Right cardiac atrium (tissue), 5 donors: ENCODE results near the gene NXT1. TPM values are rescaled to one million over a fixed set of nuclear protein-coding genes. Genes with fewer than 3 reads are reported as not detected.

Experiments
- ATAC-seq, 2 donors: fragments of 200-7000 bp; cut with Tn5 transposase; one replicate each; pipeline versions ENCODE4 v1.8.0 to v1.9.1; 2020; ENCODE audit warnings: moderate library complexity in 2 of 2, mild to moderate bottlenecking in 1 of 2
- DNase-seq, 3 donors: peaks; one replicate each; pipeline ENCODE4 v3.0.0-alpha.2; 2020
- H3K27ac ChIP-seq: one replicate; pipeline ENCODE4 v1.5.1; 2013; ENCODE audit warnings: mild to moderate bottlenecking, low read length, control low read depth, moderate library complexity
- H3K27me3 ChIP-seq: one replicate; pipeline ENCODE4 v1.6.1; 2013; ENCODE audit not compliant: control insufficient read depth, insufficient read depth
- H3K4me1 ChIP-seq: one replicate; pipeline ENCODE4 v1.6.1; 2013; ENCODE audit warnings: low read length; ENCODE audit not compliant: control insufficient read depth, insufficient read depth
- H3K4me3 ChIP-seq: one replicate; pipeline ENCODE4 v1.5.1; 2013; ENCODE audit warnings: low read length, control low read depth
- H3K9me3 ChIP-seq: one replicate; pipeline ENCODE4 v1.6.1; 2013; ENCODE audit warnings: low read length; ENCODE audit not compliant: control insufficient read depth
- WGBS: extraction: QIAGEN DNeasy Blood & Tissue Kit; methylation state at CpG from one replicate; pipeline ENCODE4 v1.1.7; 2013; 5-methylcytosine and 5-hydroxymethylcytosine counted together
- intact Hi-C, 4 donors: fragments of 100-400 bp; cut with DNase I; formaldehyde crosslinking; loops; one replicate each; pipeline versions ENCODE4 v1.11.0 to v1.14.0; 2022 to 2023
- polyA plus RNA-seq: library from polyadenylated mRNA; stranded (reverse); fragments of 200-250 nt; gene quantifications from one replicate; pipeline ENCODE4 v1.2.3, GENCODE V29; 2013
- total RNA-seq, 4 donors: library from RNA; stranded (reverse); fragmentation: NEBNext Ultra II Directional; extraction: Animal tissue kit (Norgen Biotek cat#: 25700); gene quantifications; one replicate each; pipeline ENCODE4 v1.2.1, GENCODE V29; 2021
- donor health status: healthy with polysubstance abuse.
- donor health status: DM: no; HTN: yes; CAD: no.
- donor health status: DM: no; HTN: no; CAD: no.
- donor health status: DM: no; HTN: yes; CAD: no; lungs with severe emphysema.
- donor health status: DM: yes; HTN: yes; CAD: no.

The NXT1 gene
- total and polyA plus RNA-seq, 5 donors = 7.4 to 16.9 (median 8.9) TPM

DNA sequence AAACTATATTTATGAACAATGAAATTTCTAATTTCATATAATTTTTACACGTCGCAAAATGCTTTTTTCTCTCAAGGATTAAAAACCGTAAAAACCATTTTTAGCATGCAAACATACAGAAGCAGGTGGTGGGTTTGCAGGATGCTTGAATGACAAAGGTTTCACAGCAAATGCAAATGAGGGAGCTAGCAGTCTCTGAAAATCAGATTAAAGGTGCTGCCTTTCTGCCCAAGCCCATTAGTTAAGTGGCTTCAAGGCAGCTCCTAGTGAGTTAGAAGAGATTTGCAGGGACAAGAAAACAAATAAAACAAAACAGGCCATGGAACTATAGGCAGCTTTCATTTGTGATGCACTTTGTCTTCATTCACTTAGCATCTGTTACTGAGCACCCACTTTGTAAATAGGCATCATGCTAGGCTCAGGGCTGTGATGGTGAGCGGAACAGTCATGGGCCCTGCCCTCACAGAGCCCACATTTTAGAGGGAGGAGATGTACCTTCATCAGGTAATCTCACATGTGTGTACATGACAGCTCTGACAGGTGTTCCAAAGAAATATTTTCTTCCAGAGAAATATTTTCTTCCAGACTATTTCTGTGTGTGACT is 41.2 kb downstream of the NXT1 start:
- ATAC-seq = no peak
- intact Hi-C loops = no loop called here
- Histone ChIP-seq H3K9me3 (no peaks in the 10 kb centered on the region), H3K4me1 (no peaks in the 10 kb centered on the region), H3K4me3 (no peak overlapping the region), H3K27ac (no peak overlapping the region), H3K27me3 (no peaks in the 10 kb centered on the region)
- 96% methylated on average over 4 of the region's 4 CpGs for WGBS
- DNase-seq = no peak

DNA sequence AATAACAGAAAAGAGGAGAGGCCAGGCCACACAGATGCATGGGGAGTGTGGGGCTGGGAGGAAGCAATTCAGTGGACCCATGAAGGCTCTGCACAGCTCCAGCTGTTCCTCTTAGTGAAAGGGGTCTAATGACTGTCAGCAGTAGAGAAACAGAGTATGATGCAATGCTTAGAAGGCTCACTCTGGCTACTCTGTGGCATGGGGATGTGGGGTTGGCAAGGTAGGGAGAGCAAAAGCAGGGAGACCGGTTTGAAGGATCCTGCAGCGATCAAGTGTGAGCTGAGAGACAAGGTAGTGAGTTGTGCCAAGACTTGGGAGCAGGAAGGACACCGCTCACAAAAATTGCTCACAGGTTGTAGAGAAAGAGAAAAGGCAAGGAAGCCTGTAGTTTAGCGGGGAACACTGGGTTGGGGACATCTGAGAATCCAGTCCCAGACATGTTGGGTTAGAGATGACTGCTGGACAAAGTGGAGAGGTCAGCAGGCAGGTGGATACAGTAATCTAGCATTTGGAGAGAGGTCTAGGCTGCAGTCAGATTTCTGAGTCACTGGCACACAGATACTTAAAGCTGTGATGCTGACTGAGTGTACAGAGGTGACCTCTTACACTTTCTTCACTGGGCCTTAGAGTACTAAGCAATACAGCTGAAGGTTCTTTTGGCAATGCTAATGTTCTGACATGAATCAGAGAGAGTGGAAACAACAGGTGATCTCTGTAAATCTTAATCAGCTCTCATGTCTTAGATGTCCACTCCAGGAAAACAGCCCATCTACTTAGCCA is 43.6 kb downstream of the NXT1 start:
- no peak overlapping the region for H3K4me3 ChIP-seq
- no peaks in the 10 kb centered on the region for H3K27me3 ChIP-seq
- DNase-seq (no peak), ATAC-seq (no peak)
- H3K9me3 ChIP-seq = no peaks in the 10 kb centered on the region
- no peaks in the 10 kb centered on the region for H3K4me1 ChIP-seq
- intact Hi-C loops = no loop called here
- WGBS = 96% methylated on average over 4 of the region's 4 CpGs
- no peak overlapping the region for H3K27ac ChIP-seq

DNA sequence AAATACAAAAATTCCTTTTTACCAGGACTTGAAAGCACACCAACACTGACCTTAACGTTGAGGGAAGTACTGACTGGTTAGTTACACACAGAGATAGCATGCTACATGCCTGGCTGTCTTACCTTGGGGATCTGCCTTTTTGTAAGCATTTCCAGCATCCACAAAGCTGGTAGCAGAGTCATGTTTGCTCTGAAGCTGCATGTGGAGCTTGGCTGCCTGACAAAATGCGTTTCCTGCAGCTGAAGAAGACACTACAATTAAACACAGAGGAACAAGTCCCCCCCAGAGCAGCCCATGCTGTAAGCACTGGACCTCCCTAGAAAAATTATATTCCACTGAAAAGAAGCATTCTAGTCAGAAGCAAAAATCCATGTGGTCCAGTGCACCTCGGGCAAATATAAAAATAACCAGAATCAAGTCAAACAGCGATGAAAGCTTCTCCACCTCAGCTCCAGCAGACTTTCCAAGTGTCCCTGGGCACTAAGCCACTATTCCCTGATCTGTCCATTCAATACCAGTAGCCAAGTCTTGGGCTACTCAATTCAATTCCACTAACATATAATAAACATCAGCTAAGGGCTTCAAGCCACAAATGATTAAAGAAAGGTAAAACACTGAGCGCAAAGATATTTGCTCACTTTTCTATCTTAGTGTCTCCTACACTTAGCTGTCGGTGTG is 46.5 kb downstream of the NXT1 start:
- WGBS = 49% methylated on average over 6 of the region's 6 CpGs
- ATAC-seq = peak in 1 of 2 donors; percentile 42
- DNase-seq = no peak
- Histone ChIP-seq H3K27ac (no peak overlapping the region), H3K4me3 (no peak overlapping the region), H3K27me3 (no peaks in the 10 kb centered on the region), H3K9me3 (no peaks in the 10 kb centered on the region), H3K4me1 (peaks cover 3% of the 10 kb centered on the region)
- intact Hi-C loops = no loop called here

GRCh38 chr20:23397961-23398360 is 47.4 kb downstream of the NXT1 start:
- H3K4me1 ChIP-seq = peaks cover 3% of the 10 kb centered on the region
- DNase-seq (no peak), ATAC-seq (peak; percentile 51 to 89)
- 57% methylated on average over 2 of the region's 2 CpGs for WGBS
- H3K27ac ChIP-seq = peak overlapping the region; percentile 39
- H3K4me3 ChIP-seq = no peak overlapping the region
- intact Hi-C loops = no loop called here
- H3K27me3 ChIP-seq = no peaks in the 10 kb centered on the region
- no peaks in the 10 kb centered on the region for H3K9me3 ChIP-seq

DNA sequence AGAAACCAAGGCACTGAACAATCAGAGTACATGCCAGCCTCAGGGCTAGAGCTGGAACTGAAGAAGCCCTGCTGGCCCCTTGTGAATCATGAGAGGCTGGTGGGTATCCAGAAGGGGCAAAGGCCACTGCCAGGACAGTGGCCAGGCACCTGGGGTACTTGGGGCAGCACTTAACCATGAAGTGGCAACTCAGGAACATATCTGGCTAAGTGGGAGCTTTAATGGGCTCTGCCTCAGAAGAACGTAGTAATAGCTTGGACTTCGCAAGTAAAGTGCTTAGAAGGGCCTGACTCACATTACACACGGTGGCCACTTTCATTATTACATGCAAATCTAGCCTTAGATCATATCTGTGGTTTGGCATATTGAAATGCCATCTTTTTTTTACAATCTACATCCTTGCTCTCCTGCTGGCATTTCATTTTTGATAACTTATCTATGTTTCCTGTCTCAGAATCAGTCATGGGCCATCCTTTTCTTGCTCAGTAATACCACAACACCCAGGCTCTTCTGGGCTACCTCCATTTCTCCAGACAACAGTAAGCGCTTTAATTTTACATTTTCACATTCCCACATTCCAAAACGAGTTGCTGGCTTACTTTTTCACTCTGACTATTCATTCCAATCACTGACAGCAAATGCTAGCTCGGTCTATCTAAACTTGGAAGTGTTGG is 49.1 kb downstream of the NXT1 start:
- intact Hi-C loops = no loop called here
- no peaks in the 10 kb centered on the region for H3K27me3 ChIP-seq
- no peaks in the 10 kb centered on the region for H3K9me3 ChIP-seq
- ATAC-seq (no peak), DNase-seq (no peak)
- WGBS = 64% methylated on average over 6 of the region's 6 CpGs
- H3K4me1 ChIP-seq = peaks cover 5% of the 10 kb centered on the region
- H3K4me3 ChIP-seq = no peak overlapping the region
- H3K27ac ChIP-seq = no peak overlapping the region

DNA sequence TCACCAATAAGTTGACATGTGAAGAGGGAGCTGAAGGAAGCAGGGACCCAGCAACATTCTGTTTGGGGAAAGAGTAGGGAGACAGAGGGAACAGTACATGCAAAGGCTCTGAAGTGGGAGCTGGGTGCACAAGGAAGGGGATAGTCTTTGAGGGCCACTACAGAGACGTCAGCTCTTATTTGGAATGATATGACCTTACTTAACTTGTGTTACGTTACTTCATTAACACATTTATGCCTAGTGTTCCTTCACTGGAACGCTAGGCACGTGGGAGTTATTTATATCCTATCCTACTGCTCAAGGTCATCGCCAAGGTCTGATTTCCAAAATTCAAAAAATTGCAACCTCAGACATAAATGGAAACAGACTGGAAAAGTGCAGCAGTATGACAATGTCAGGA is 50.5 kb downstream of the NXT1 start:
- H3K4me1 ChIP-seq = peaks cover 5% of the 10 kb centered on the region
- 62% methylated on average over 5 of the region's 5 CpGs for WGBS
- H3K27ac ChIP-seq = peak overlapping the region; percentile 77
- no peak overlapping the region for H3K4me3 ChIP-seq
- DNase-seq = no peak
- ATAC-seq = peak; percentile 40 to 41
- intact Hi-C loops = no loop called here
- H3K9me3 ChIP-seq = no peaks in the 10 kb centered on the region
- H3K27me3 ChIP-seq = no peaks in the 10 kb centered on the region

GRCh38 chr20:23403751-23404150 is 53.2 kb downstream of the NXT1 start:
- Histone ChIP-seq H3K9me3 (no peaks in the 10 kb centered on the region), H3K4me3 (no peak overlapping the region), H3K27ac (no peak overlapping the region), H3K4me1 (peaks cover 7% of the 10 kb centered on the region), H3K27me3 (no peaks in the 10 kb centered on the region)
- no peak for DNase-seq
- 48% methylated on average over 5 of the region's 5 CpGs for WGBS
- no peak for ATAC-seq
- intact Hi-C loops = no loop called here

GRCh38 chr20:23404196-23404595 is 53.6 kb downstream of the NXT1 start:
- Histone ChIP-seq H3K27me3 (no peaks in the 10 kb centered on the region), H3K9me3 (no peaks in the 10 kb centered on the region), H3K4me1 (peaks cover 7% of the 10 kb centered on the region), H3K27ac (no peak overlapping the region), H3K4me3 (no peak overlapping the region)
- ATAC-seq = peak in 1 of 2 donors; percentile 46
- DNase-seq = no peak
- 55% methylated on average over 3 of the region's 3 CpGs for WGBS
- intact Hi-C loops = no loop called here

Other genes starting within 250 kb of the NXT1 start
- 10 to 100 TPM; 19.1 to 24.8 (median 21.1) TPM for gene GZF1, start 11.4 kb downstream of the NXT1 start, total RNA-seq
- gene GZF1, start 11.4 kb downstream of the NXT1 start, polyA plus RNA-seq = 10.4 TPM
- 1 to 10 TPM; 6.7 to 8.7 (median 7.8) TPM for gene NAPB, start 70.7 kb downstream of the NXT1 start, total RNA-seq
- 4.3 TPM for gene NAPB, start 70.7 kb downstream of the NXT1 start, polyA plus RNA-seq
- gene CSTL1, start 88.9 kb downstream of the NXT1 start, total RNA-seq = not detected
- gene CSTL1, start 88.9 kb downstream of the NXT1 start, polyA plus RNA-seq = not detected
- gene CST11, start 102.1 kb downstream of the NXT1 start, total RNA-seq = not detected
- gene CST11, start 102.1 kb downstream of the NXT1 start, polyA plus RNA-seq = not detected
- gene CST8, start 140.3 kb downstream of the NXT1 start, total RNA-seq = not detected
- gene CST8, start 140.3 kb downstream of the NXT1 start, polyA plus RNA-seq = not detected
- gene CST9L, start 217.7 kb downstream of the NXT1 start, total RNA-seq = not detected
- not detected for gene CST9L, start 217.7 kb downstream of the NXT1 start, polyA plus RNA-seq